ENCODE results near the gene CFH.

DNA sequence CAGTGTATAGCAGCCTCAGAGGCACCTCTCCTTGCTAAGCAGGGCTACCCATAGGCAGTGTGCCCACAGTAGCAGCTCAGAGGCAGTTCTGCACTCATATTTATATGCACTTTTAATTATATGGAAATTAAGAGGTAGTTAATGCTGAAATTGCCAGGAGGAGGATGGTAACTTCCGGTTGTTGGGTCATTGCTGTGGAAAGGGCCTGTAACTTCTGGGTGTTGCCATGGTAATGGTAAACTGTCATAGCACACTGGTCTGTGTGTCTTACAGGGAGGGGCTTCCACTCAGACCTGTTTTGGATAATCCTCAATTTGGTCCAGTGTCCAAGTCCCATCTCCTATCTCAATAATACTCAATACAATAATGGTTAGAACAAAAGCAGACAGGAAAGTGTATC, 7.6 kb downstream of the CFH start:
- TF ChIP-seq, protein P1, sequence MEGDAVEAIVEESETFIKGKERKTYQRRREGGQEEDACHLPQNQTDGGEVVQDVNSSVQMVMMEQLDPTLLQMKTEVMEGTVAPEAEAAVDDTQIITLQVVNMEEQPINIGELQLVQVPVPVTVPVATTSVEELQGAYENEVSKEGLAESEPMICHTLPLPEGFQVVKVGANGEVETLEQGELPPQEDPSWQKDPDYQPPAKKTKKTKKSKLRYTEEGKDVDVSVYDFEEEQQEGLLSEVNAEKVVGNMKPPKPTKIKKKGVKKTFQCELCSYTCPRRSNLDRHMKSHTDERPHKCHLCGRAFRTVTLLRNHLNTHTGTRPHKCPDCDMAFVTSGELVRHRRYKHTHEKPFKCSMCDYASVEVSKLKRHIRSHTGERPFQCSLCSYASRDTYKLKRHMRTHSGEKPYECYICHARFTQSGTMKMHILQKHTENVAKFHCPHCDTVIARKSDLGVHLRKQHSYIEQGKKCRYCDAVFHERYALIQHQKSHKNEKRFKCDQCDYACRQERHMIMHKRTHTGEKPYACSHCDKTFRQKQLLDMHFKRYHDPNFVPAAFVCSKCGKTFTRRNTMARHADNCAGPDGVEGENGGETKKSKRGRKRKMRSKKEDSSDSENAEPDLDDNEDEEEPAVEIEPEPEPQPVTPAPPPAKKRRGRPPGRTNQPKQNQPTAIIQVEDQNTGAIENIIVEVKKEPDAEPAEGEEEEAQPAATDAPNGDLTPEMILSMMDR (IDR thresholded peaks at IDR 0.05 in 8 of 11, conservative IDR thresholded peaks at IDR 0.05 in 3 of 11) = no peak
- TF ChIP-seq POLR2AphosphoS5 (IDR thresholded peaks at IDR 0.05) = no peak
- no peak for TF ChIP-seq POLR2A (IDR thresholded peaks at IDR 0.05)
